HG03135 (cell line): ENCODE measurements around the gene GPR162.
"Not testable (repeated sequence)": the region's sequence is repeated elsewhere in the genome, so short reads cannot be mapped to it uniquely, and the experiment has no call there.

Experiments
- ATAC-seq: cut with Tn5 transposase; IDR thresholded peaks from one replicate; pipeline ENCODE4 v1.9.1; 2021; ENCODE audit warnings: mild to moderate bottlenecking, moderate library complexity; ENCODE audit not compliant: unreplicated experiment

GPR162 gene

GRCh38 chr12:6872073-6873048, 50.7 kb downstream of the GPR162 start:
- peak; percentile 39 for ATAC-seq

GRCh38 chr12:6873094-6874014, 51.7 kb downstream of the GPR162 start, which contains the start of gene SPSB2:
Gene SPSB2 (minus strand): TSS chr12:6873303. CDS start chr12:6872901, 402 bp downstream.
- peak; percentile 73 for ATAC-seq

- not testable (repeated sequence) for ATAC-seq
Measured at GRCh38 chr12:6874015-6874368, 52.4 kb downstream of the GPR162 start.
